ENCODE measurements around the gene COL25A1.
"Not testable (repeated sequence)": the region's sequence is repeated elsewhere in the genome, so short reads cannot be mapped to it uniquely, and the experiment has no call there.

Gene COL25A1

DNA sequence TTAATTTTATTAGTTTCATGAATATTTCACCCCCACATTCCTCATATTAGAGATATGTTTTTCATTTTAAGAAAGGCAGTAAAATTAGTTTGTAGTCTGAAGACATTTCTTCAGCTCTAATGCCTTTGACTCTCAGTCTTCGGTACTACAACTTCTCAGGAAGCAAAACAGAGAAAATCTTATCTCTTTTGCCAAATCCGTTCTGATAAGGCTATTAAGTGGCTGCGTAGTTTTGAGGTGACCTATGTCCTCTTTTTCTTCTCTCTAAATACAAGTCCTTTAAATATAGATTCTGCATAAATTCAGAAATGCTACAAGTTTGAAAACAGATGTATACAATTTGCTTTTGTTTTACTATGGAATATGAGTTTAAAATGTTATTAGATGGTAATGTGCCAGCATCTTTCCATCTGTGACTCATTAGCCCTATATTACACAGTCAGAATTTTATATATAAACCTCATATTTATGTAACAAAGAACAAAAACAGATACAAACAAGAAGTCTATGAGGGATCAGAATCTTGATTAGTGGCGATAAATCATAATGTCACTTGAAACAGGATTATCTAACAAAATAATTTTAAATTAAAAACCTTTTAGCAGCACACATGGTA is 358.4 kb downstream of the COL25A1 start:
- no peak for DNase-seq

- DNase-seq, result no peak
Observed at GRCh38 chr4:108943371-108943770, 359.1 kb downstream of the COL25A1 start.

- no peak for DNase-seq
Observed at GRCh38 chr4:108941904-108942430, 360.5 kb downstream of the COL25A1 start.

- DNase-seq, result no peak
Observed at GRCh38 chr4:108940634-108941033, 361.8 kb downstream of the COL25A1 start.

DNA sequence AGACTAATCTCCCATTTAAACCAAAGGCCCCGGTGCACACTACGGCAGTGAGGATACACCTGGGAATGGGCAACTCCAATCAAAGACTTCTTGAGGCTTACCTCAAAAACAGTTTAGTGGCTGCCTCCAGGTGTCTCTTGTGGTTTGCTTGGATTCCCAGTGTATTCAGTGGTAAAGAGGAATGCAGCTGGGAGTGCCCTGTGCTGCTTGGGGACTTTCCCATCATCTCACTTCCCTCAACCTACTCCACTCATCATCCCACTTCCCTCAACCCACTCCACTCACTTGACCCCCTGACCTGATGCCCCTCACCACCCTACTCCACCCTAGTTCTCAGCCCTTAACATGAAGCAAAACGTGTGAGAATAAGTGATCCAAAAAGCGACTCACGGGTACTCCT is 362.3 kb downstream of the COL25A1 start:
- DNase-seq, result no peak

GRCh38 chr4:108937066-108937465 is 365.4 kb downstream of the COL25A1 start:
- no peak for DNase-seq

DNA sequence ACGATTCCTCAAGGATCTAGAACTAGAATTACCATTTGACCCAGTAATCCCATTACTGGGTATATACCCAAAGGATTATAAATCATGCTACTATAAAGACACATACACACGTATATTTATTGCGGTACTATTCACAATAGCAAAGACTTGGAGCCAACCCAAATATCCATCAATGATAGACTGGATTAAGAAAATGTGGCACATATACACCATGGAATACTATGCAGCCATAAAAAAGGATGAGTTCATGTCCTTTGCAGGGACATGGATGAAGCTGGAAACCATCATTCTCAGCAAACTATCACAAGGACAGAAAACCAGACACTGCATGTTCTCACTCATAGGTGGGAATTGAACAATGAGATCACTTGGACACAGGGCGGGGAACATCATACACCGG is 368.5 kb downstream of the COL25A1 start:
- not testable (repeated sequence) for DNase-seq

- no peak for DNase-seq
Observed at GRCh38 chr4:108933046-108933445, 369.4 kb downstream of the COL25A1 start.

DNA sequence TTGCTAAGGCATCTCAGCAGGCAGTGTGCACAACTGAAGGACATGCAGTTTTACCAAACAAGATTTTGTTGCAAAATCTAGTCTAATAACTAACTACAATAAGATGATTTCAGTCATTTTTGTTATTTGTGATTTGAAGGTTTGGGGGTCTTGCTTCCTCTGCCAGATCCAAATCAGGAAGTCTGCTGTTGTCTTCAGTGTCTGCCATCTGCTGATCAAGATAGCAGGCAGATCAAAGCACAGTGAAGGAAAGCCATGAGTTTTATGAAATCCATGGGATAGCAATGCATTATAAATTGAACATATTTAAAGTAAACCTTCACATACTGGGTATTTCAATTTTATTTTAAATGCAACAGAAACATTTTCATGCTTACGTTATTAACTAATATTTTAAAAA is 370.5 kb downstream of the COL25A1 start:
- DNase-seq, result no peak

DNA sequence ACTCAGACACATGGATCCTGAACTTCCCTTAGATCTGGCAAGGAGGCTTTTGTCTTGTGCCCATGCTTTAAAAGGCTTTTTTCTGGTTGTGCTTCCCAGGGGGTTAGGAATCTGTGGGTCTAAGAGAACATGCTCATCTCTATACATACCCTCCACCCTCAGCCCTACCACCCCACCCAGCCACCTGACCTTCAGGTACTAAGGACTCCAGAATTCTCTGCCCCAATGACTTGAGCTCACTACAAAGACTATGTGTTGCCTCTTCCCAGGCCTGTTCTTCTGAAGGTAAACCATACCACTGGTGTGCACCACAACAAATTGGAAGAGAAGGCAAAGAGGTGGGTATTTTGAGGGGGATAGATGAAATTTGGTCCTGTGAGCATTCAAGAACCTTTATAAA is 372.3 kb downstream of the COL25A1 start:
- DNase-seq, result no peak

- no peak for DNase-seq
Observed at GRCh38 chr4:108926781-108927180, 375.7 kb downstream of the COL25A1 start.

DNA sequence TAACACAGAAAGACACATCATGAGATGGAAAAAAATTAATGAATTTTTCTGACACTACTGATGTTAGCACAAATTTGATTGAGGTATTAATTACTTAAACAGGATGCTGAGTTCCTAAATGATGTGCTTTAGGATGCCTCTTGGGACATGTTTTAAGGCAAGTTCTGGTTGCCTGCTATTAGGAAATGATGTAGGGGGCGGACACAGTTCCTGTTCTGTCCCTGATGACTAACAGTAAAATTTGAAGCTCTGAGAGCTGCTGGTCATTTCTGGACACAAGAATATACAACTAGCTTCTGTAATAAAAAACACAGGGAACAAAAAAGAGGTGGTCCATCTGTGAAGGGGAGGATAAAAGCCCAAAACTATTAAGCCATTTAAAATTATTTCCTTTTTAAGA is 376.4 kb downstream of the COL25A1 start:
- DNase-seq, result no peak

GRCh38 chr4:108922191-108922590 is 380.3 kb downstream of the COL25A1 start:
- no peak for DNase-seq

- DNase-seq, result no peak
Observed at GRCh38 chr4:108920395-108921087, 381.9 kb downstream of the COL25A1 start.

GRCh38 chr4:108919226-108919893 is 383.1 kb downstream of the COL25A1 start:
- no peak for DNase-seq

GRCh38 chr4:108917255-108917654 is 385.2 kb downstream of the COL25A1 start:
- no peak for DNase-seq

DNA sequence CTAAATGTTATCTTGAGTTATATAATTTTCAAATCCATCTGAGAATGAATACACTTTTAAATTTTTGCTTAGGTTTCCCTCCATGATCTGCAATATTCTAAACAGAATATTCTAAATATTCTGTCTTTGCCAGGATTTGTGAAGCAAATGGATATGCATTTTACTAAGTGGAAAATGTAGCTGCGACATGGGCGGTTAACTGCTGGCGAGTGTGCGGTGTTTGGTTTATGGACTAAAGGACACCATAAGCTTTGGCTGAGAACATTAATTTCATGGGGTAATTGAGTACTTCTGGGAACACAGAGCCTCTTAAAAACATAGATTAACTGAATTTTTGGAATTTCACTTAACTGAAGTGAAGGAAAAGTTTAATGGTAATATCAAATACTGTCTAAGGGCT is 385.8 kb downstream of the COL25A1 start:
- DNase-seq, result no peak

DNA sequence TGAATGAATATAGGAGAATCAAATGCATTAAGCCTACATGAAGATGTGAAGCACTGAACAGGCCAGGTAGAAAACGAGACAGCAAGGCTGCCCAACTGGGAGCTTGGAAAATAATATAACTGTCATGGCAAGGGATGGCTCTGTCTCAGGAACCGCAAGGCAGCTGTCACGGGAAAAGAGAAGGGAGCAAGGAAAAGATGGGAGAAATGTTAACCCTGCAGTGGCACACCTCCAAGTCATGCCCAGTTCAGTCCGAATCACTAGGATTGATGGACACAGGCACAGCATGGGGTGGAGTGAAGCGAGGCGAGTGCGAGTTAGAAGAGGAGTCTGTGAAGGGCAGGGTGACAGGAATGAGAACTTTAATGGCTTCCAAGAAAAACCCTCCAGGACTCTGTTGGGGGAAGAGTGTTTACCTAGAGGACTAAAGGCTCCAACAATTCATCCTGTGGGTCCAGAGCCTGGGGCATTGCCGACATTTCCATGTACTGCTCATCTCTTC is 395.5 kb downstream of the COL25A1 start:
- no peak for DNase-seq

DNA sequence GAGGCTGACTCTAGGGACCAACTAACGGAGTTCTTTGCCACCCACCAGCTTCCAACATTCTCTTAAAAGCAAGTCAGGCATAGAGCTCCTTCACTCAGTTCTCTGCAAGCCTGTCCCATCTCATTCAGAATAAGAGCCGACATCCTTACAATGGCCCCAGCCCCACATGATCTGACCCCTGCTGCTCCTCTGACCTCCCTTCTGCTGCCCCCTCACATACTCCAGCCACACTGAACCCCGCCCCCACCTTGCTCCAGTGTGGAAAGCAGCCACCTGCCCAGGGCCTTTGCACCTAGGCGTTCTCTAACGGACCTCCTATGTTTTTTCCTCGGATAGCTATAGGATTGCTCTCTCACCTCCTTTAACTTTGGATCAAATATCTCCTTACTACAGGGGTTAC is 396.5 kb downstream of the COL25A1 start:
- DNase-seq, result no peak

- no peak for DNase-seq
Observed at GRCh38 chr4:108903464-108904221, 398.8 kb downstream of the COL25A1 start.

DNA sequence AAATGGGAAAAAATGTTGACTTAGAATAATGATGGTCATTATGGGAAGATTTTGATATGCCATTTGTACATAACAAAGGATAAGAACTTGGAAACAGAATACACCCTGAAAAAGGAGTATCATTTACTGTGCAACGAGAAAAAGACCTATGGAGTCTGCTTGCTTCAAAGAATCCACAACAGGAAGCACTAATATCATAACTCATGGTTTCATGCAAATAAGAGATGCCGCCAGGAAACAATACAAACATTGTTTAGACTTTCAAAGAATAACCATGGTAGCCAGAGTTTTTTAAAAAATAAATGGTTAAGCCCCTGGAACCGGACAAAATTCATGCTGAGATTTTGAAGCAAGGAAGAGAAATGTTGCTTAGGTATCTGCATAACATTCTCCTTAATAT is 399.7 kb downstream of the COL25A1 start:
- no peak for DNase-seq

DNA sequence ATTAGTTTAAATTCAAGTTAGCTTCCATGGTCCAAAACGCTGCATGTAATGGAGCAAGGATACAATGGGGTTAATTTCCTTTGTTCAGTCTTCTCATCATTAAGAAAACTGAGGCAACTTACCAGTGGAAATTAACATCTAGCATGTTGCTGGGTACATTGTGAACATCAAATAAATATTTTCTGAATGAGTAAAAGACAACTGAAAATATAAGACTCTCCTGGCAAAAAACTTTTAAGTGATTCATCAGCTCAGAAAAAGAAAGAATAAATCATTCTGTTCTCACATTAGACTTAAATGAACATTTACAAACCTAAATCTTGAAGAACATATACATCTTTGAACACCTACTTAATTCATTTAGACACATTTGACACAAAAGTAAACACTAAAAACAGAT is 401.2 kb downstream of the COL25A1 start:
- DNase-seq, result no peak

- no peak for DNase-seq
Observed at GRCh38 chr4:108900018-108900580, 402.4 kb downstream of the COL25A1 start.

Data from stimulated activated CD4-positive, alpha-beta T cell treated with anti-CD3 and anti-CD28 coated beads, Interleukin-4, amount 100 ng/mL, for 1 hour (primary cell).